GM19035 (cell line): ENCODE results near the gene CCDC175.

ENCODE experiments used
- ATAC-seq: cut with Tn5 transposase; IDR thresholded peaks from one replicate; pipeline ENCODE4 v1.9.1; 2021; ENCODE audit not compliant: unreplicated experiment

CCDC175 gene

DNA sequence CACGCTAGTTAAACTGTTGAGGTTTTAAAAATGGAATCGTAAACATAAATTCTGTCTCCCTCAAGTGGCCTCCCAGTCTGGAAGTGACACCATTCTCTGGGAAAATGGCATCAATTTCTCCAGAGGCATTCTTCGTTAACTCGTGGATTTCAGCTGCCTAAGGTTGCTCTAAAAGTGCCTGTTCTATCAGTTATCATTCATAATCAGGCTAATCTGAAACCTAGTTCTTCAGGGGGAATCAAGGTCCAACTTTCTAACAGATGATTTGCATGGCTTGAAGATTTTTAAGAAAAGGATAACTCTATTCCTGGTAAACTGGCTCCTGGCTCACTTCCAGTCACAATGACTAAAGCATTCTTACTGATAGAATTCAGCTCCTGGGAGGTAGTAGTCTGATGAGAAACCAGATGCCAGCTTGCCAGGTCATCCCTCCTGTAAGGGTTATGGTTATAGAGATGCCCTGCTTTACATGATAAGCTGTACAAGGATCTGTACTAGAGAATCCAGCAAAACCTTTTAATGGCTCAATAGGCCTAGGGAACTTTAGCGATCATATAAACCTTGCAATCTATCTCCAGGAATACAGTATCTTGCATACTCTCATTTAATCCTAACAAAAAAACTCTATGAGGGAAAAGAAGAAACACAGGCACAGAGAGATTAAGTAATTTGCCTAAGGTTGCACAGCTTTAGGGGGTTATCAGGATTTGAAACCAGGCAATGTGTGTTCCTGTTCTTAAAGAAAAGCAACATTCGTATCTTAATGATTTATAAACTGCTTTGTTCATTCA, 93.9 kb downstream of the CCDC175 start:
- no peak for ATAC-seq

DNA sequence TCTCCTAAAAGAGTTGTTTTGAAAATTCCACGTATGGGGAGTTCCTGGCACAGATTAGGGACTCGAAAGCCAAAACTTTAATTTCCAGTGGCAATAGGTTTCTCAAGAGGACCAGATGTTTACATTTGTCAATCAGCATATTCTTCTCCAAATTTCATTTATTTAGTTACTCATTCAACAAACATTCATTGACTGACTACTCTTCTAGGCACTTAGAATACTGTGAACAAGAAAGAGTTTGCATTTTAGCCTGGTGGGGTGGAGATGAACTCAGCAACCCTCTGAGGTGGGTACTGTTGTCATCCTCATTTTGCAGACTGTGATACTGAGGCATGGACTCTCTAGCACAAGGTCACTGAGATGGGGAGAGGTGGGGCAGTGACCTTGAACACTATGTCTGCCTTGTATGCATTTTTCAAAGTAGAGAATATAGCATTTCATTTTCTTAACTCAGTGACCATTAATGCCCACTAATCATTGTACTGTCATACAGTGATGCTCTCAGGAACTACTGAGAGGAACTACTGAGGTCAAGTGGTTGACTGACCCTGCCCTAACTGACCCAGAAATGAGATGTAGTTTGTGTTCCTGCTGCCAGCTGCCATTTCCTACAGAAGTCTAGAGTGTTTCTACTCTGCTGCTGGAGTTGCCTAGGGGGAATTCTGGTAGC, 94.6 kb downstream of the CCDC175 start:
- no peak for ATAC-seq

DNA sequence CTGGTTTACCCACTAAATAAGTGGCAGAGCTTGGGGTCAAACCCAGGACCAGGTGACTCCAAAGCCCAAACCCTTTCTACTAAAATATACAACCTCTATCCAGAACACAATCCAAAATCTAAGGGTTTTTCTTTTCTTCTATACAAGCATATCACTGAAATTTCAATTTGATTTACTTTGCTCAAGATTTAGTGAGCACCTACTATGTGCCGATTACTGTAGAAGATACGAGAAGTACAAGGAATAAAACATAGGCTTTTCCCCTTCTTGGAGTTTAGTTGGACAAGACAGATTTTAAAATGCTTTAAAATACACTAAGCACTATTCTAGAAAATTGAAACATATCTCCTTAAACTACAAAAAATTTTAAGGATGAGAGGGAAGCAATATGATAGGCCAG, 95.2 kb downstream of the CCDC175 start:
- ATAC-seq = no peak

DNA sequence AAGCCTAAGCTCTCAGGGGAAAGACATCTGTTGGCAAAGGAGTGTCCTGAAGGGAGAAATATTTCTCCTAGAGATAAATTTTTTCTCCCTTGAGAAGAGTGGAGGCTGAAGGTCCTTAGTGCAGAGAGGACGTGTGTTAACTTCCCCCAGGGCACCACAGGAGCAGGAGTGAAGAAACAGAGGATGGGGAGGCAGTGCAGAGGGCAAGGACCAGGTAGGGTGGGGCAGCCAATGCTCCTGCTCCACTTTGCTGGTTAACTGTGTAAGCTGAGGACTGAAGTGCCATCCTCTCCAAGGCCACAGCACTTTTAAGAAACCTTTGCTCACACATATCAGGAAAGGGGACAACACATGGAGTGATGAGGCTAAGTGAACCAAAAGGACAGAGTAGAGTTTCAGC, 96.4 kb downstream of the CCDC175 start:
- ATAC-seq = no peak

DNA sequence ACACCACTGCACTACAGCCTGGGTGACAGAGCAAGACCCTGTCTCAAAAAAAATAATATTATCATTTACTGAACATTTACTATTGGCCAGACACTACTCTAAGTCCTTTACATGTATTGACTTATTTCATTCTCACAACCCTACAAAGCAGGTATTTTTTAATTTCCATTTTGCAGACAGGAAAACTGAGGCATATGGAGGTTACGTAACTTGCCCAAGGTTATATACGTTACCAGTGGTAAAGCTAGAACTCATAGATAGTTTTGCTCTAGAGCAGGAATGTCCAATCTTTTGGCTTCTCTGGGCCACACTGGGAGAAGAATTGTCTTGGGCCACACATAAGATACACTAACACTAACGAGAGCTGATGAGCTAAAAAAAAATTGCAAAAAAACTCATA, 98.1 kb downstream of the CCDC175 start:
- ATAC-seq = no peak

DNA sequence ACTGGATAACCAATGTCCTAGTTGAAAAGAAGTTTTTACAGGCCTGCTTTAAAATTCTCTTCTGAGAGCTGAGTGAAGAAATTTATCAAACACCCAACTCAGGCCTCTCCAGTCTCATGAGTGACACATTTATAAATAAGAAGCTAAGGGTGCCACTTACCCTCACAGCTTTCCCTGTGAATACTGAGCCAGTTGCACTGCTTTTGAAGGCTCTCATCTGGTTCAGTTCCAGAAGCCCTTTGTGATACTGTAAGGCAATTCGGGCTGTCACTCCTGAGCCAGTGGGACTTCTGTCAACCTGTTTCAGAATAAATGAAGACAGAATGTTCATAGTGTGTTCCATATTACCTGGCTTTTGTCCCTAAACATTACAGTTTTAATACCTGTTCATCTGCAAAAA, 100.9 kb downstream of the CCDC175 start:
- no peak for ATAC-seq

DNA sequence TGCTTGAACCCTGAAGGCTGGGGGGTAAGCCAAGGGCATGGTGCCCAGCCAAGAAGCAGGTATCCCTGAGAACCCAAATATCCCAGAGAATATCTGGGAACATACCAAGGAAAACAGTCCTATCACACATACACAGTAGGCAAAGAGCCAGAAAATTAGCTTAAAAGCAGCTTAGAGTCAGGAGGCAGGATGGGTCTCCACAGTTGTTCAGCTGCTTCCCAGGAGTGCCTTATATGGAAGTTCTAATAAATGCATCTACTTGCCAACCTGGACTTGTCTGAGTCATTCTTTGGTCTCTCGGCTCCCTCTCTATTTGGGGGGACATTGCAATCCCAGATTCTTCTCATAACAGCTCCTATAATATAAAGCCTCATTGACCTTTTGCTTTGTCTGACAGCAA, 102.4 kb downstream of the CCDC175 start:
- no peak for ATAC-seq

DNA sequence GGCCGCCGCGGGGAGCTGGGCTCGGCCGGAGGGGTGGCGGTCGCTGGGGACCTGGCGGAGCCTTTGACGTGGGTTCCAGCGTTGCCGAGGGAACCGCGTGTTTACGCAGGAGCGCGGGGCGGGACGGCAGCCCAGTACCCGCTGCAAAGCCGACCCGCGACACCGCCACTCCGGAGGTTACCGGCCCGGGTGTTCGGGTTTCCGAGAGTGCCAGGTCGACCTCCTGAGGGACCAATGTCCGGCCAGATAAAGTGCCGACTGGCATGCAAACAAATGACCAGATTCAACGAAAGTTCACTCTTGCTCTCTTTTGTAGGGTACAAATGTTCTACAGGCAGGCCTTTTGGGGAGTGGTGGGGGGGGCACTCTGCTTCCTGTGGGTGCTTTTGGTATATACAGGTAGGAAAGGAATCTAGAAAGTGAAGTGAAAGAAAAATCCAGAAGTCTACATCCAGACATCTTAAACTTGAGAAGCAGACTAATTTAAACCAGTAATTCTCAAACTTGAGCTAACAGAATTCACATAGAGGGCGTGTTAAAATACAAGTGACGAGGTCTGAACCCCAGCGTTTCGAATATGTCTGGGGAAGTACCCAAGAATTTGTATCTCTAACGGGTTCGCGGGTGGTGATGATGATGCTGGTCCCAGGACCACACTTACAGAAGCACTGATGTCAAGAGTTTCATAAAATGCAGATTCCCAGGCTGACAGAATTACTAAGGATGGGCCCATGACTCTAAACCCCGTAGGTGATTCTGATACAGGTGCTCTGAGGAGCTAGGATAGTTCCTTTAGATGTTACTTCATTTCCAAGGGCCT, 111.1 kb downstream of the CCDC175 start, which contains the start of gene GPR135:
GPR135 (minus strand) TSS at position 65 of the 820 bp plus-strand sequence. CDS start 154 bp downstream, outside the sequence.
- ATAC-seq = peak; percentile 18

DNA sequence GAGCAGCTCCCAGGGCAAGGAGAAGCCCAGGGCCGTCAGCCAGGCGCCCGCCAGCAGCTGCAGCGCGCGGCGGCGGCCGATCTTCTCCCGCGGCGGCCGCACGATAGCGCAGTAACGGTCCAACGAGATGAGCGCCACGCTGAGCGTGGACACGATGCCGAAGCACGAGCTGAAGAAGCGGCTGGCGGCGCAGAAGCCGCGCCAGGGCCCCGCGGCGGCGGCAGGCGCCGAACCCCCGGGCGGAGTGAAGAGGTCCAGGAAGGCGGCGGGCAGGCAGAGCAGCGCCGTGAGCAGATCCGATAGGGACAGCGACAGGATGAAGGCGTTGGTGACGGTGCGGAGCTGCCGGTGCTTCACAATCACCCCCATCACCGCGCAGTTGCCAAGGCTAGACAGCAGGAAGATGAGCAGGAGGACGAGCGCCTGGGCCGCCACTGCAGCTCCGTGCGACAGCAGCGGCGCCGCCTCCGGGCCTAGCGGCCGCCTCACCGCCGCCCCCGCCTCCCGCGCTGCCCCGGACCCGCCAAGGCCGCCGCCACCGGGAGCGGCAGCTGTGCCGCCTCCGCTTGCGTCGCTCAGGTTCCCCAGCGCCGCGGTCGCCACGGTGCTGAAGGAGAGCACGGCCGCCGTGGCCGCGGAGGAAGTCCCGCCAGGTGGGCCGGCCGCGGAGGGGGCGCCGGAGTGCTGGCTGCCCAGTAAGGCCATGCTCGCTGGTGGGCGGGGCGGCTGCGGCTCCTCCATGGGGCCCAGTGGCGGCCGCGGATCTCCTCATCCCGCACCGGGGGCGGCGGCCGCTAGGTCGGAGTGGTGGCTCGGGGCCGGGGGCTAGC, 111.9 kb downstream of the CCDC175 start:
- peak; percentile 66 for ATAC-seq

DNA sequence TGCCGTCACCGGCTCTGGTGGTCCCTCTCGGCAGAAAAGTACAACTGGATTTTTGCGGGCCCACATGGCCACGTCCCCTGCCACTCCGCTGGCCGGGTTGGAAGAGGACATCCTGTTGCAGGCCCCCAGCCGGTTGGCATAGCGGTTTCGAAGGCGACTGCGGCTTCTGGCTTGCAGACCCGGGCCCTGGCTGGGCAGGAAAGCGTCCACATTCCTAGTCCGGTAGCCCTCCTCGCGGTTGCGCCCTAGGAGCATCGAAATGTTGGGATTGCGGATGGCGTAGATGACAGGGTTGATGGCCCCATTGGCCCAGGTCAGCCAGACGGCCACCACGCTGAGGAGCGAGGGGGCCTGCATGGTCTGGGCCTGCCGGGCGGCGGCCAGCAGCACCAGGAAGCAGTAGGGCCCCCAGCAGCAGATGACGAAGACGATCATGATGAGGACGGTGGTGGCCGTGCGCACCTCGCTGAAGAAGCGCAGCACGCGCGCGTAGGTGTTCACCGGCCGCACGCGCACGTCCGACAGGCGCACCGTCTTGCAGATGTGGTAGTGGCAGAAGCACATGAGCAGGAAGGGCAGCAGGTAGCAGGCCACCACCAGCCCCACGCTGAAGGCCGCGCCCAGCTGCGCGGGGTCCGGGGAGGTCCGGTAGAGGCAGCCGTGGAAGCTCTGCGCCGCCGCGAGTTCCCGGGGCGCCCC, 112.7 kb downstream of the CCDC175 start:
- peak; percentile 28 for ATAC-seq

DNA sequence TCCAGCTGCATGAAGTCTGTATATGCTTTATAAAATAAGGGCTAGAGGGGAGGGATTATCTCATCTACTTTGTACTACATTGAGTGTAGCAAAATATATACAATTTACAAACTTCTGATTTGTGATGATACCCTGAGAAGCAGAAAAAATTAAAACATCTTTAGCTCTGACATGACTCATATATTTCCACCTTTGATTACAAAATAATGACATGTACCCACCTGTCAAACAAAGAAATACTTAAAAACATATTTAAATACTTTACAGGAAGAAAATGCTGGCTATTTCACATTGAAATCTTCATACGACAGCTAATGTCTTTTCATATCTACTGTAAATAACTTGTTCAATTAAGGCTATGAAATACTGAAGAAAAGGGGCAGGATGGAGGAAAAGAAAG, 114.7 kb downstream of the CCDC175 start:
- no peak for ATAC-seq

DNA sequence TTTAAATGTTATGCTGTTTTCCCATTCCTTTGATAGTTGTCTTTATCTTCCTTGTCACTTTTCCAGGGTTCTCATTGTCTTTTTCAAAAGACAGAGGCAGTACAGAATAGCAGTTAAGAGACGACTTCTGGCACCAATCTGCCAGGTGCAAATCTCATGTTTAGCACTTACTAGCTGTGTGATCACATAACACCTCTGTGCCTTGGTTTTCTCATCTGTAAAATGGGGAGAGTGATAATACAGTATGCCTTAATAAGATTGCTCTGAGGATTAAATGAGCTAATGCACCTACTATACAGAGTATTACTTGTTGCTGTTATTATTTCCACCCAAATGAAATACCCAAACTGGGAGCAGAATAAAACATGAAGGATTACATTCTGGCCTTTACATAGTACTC, 116.2 kb downstream of the CCDC175 start:
- no peak for ATAC-seq

DNA sequence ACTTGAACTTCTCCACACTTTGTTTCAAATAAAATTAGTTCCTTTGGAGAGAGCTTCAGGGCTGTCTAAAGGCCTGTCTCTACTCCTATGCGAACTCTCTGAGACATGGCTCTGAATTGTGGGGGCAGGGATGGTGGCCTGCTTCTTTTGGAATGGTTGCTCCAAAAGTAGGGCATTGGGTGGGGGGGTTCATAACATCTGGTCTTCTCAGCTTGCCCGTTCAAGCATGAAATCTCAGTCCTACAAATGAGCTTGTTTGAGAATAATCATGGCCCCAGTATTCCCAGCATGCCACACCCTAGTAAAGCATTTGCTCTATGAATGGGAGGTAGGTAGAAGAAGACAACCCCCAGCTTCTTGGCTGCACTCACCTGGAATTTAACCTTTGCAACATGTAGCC, 118.1 kb downstream of the CCDC175 start:
- ATAC-seq = no peak

DNA sequence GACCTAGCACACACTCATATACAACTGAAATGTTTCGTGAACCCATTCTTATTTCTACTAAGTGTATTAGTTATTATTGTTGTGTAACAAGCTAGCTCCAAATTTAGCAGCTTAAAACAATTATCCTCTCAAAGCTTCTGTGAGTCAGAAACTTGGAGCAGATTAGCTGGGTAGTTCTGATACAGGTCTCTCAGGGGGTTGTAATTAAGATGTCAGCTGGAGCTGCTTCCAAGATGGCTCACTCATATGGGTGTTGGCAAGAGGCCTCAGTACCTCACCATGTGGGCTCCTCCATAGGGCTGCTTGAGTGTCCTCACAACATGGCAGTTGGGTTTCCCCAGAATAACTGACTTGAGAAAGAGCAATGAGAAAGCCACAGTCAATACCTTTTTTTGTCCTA, 121.2 kb downstream of the CCDC175 start:
- ATAC-seq = no peak
